AG09319 (cell line): ENCODE data around the gene SLC37A3.
"Not testable (repeated sequence)": the region's sequence is repeated elsewhere in the genome, so short reads cannot be mapped to it uniquely, and the experiment has no call there.

ENCODE experiments used
- DNase-seq: peaks from one replicate; pipeline ENCODE4 v3.0.0-alpha.2; 2010; ENCODE audit warnings: low read depth; ENCODE audit errors: extremely low read depth
- CTCF ChIP-seq: IDR thresholded peaks from 2 replicates; pipeline ENCODE4 v1.5.1; 2011; ENCODE audit warnings: low read depth, mild to moderate bottlenecking, inconsistent platforms, low read length, moderate library complexity

The SLC37A3 gene

GRCh38 chr7:140416560-140416959, 18.2 kb upstream of the SLC37A3 start:
- no peak for TF ChIP-seq CTCF
- no peak for DNase-seq

DNA sequence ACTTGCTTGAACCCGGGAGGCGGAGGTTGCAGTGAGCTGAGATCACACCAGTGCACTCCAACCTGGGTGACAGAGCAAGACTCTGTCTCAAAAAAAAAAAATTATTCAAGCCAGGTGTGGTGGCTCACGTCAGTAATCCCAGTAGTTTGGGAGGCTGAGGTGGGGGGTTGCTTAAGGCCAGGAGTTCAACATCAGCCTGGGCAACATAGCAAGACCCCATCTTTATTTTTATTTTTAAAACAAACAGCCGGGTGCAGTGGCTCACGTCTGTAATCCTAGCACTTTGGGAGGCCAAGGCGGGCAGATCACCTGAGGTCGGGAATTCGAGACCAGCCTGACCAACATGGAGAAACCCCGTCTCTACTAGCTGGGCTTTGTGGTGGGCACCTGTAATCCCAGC, 17.5 kb upstream of the SLC37A3 start:
- not testable (repeated sequence) for DNase-seq

DNA sequence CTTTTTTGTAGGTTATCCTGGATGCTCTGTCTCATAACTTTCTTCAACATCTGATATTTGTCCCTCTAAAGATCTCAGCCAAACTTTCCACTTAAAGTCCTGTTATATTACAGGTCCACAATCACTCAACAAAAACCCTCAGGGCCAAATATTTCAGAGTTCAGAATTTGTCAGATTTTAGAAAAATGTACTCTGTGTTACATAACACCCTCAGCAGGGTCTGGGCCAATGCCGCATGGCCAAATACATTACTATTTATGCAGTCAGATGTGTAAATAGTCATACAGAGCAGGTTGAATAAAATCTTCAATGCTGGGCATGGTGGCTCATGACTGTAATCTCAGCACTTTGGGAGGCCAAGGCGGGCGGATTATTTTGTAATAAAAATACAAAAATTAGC, 17.0 kb upstream of the SLC37A3 start:
- no peak for DNase-seq
- TF ChIP-seq CTCF = no peak

- TF ChIP-seq CTCF = no peak
- DNase-seq = peak; percentile 51
Observed at GRCh38 chr7:140404565-140405065, 6.3 kb upstream of the SLC37A3 start.

- DNase-seq = no peak
- TF ChIP-seq CTCF = no peak
Observed at GRCh38 chr7:140403878-140404564, 5.7 kb upstream of the SLC37A3 start, which contains the start of gene RAB19. Gene RAB19 (plus strand): TSS chr7:140404058. CDS start chr7:140407647, 3,589 bp downstream.

DNA sequence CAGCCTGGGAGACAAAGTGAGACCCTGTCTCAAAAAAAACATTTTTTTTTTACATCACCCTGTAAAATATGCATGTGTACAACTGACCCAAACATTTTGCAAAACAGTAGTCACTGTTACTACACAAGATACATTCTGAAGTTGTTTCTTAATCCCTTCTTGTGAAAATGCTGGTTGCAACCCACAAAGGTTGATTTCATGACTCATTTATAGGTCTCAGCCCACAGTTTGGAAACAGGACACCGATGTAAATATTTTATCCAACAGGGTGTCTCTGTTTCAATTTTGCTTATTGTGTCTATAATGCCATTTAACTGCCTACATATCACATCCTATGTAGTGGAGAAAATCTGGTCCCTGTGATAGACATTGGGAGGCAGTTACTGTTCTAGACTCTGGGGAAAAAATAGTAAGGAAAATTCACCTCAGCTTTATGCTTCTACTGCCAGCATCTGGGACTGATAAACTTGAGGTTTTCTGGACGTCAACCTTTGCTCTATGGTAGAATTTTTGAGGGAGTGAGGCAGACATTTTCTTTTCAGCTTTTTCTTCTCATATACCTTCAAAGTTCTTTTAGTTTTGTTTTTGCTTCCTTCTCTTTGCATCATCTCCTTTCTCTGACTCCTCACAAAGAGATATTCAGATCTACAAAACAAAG, 4.0 kb upstream of the SLC37A3 start:
- no peak for TF ChIP-seq CTCF
- DNase-seq = no peak

DNA sequence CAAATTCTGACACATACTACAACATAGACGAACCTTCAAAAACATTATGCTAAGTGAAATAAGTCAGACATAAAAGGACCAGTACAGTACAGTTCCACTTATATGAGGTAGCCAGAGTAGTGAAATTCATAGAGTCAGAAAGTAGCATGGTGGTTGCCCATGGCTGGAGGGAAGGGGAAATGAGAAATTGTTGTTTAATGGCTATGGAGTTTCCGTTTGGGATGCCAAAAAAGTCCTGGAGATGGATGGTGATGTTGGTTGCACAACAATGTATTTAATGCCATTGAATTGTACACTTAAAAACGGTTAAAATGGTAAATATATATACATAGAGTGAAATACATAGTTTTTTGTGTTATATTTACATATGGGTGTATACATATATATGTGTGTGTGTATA, 2.1 kb upstream of the SLC37A3 start:
- TF ChIP-seq CTCF = no peak

DNA sequence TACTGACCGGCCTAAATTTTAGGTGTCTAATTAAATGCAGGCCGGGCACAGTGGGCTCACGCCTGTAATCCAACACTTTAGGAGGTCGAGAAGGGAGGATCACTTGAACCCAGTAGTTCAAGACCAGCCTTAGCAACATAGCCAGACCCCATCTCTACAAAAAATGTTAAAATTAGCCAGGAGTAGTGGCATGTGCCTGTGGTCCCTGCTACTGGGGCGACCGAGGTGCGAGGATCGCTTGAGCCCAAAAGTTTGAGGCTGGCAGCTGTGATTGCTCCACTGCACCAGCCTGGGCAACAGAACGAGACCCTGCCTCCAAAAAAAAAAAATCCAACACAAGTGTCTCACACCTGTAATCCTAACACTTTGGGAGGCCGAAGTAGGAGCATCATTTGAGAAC, 491 bp upstream of the SLC37A3 start:
- TF ChIP-seq CTCF = no peak
- DNase-seq = no peak

More for the DNA sequence above, 2.1 kb upstream of the SLC37A3 start:
- DNase-seq = no peak
